Activated CD4-positive, alpha-beta T cell treated with anti-CD3 and anti-CD28 coated beads for 4 hours (primary cell): ENCODE measurements around the gene NR2C2AP.
"Not testable (repeated sequence)": the region's sequence is repeated elsewhere in the genome, so short reads cannot be mapped to it uniquely, and the experiment has no call there.

Source experiments
- DNase-seq, 2 donors: peaks; one replicate each; pipeline ENCODE4 v3.0.0-alpha.2; 2020

NR2C2AP gene

GRCh38 chr19:19179548-19180441, 23.4 kb downstream of the NR2C2AP start:
- DNase-seq, result no peak

DNA sequence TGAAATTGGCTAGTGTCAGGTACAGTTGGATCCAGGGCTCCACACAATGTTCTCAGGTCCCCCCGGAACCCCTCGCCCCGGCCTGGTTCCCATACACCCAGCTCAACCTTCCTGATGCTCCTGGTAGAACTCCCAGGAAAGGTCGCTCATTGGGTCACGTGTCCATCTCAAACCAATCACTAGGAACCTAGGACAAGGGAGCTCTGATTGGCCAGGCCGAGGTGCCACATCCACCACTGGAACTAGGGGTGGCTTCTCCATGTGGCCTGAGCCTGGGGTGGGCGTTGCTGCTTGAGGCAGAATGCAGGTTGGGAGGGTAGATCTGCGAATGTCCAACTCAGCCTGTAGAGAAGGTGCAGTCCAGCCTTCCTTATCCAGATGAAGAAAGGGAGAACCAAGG, 26.3 kb downstream of the NR2C2AP start:
- no peak for DNase-seq

- DNase-seq, result not testable (repeated sequence)
These were observed 30.0 kb downstream of the NR2C2AP start for GRCh38 chr19:19173243-19173642.

GRCh38 chr19:19171821-19172532, 31.2 kb downstream of the NR2C2AP start:
- DNase-seq, result no peak

DNA sequence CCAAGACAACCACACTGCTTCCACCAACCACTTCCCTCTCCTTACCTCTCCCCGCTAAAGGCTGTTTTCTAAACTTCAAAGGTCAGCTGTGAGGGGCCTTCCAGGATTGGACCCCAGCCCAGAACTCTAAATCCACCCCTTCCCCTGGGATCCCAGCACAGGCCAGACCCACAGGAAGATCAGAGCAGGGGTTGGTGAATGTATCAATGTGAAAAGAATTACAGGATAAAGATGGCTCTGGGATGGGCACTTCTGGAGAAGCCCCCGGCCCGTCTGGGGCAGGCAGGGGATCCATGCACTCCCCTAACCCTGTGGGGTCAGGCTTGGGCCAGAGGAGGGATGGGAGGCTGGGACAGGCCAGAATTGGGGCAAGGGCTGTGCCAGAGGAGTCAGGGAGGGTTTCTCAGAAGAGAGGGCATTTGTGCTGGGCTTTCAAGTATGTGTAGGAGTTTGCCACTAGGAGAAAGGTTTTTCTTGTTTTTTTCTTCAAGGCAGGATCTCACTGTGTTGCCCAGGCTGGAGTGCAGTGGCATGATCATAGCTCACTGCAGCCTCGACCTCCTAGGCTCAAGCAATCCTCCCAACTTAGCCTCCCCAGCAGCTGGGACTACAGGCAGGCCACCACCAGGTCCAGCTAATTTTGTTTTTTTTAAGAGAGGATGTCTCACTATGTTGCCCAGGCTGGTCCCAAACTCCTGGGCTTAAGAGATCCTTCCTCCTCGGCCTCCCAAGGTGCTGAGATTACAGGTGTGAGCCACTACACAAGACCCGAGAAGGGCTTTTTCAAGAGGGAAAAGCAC, 32.1 kb downstream of the NR2C2AP start:
- DNase-seq, result no peak

DNA sequence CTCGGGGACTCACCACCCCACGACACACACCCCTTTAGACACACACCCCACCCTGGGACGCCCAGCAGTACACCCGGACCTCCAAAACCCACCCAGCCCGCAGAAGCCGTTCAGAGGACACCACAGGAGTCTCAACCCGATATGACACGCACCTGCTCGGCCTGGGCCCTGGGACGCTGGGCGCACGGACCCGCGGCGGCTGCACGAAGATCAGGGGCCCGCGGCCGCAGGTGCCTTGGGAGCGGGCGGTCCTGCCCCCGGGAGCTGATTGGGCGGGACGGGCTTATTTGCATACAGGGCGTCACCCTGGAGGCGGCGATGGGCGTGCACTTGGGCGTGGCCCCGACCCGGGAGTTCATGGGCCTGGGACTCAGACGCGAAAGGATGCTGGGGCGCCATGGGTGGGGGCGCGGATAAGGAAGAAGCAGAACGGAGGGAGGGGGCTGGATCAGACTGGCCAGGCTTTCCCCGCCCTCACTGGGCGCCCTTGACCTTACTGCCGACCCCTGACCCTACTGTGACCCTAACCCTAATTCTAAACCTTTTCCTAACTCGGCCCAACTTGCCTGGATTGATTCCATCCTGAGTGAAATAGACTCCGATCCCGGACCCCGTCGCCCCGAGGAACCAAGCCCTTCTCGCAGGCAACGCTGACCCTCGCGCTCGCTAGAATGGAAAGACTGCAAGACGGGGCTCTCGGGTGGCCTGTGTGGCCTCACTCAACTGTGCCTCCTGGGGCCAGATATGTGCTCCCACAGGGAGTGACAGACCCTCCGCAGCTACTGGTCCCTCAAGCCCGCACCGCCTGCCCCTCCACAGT, 33.0 kb downstream of the NR2C2AP start, which contains the start of gene MEF2B:
MEF2B (minus strand) TSS at position 211 of the 820 bp plus-strand sequence. CDS start 19,528 bp downstream, outside the sequence.
- peak; percentile 69 to 70 for DNase-seq

GRCh38 chr19:19169236-19170052, 33.8 kb downstream of the NR2C2AP start:
- no peak for DNase-seq

DNA sequence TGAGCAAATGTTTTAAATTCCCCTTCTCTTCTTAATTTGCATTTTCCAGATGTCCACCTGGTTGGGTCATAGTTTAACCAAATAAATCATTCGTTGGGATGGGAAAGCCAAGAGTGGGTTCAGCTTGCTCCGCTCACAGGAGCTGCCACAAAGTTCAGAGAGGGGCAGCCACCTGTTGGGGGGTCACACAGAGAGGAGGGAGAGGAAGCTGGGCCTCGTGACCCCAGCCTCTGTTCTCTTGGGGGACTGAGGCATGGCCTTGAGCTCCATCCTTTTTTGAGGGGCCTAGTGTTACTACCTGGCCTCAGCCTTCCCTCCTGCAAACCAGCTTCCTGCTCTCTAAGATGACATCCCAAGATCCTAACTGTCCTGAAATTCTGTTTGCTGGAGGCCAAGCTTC, 35.6 kb downstream of the NR2C2AP start:
- DNase-seq, result no peak

DNA sequence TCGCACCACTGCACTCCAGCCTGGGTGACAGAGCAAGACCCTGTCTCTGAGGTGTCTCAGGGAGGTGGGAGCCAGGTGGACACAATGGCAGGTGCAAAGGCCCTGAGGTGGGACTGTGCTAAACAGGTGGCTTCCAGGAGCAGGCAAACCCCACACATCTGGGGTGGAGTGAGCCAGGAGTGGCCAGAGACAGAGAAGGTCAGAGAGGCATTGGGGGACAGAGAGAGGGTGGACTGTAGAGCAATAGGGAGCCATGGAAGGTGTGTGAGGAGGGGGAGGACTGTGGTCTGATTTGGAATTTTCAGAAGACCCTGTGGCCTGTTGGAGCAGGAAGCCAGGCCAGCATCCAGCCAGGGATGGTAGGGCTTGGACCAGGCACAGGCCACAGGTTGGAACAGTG, 37.8 kb downstream of the NR2C2AP start:
- DNase-seq, result no peak

GRCh38 chr19:19162495-19162894, 40.7 kb downstream of the NR2C2AP start:
- DNase-seq, result no peak

GRCh38 chr19:19160461-19161035, 42.7 kb downstream of the NR2C2AP start:
- no peak for DNase-seq

DNA sequence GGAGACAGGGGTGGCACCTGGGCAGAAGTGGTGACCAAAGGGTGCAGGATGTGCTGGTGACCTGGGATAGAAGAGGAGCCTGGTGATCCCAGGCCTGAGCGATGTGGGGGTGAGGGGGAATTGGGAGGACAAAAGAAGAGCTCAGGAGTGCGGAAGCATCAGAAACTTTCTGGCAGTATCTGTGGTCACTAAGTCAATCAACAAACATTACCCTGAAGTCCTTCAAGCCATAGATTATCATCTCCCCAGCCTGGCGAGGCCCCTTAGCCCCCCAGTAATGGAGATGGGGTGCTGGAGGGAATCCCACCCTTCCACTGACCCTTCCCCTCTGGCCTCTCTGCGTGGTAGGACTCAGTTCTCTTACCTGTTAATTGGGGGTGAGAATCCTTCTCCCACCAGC, 43.7 kb downstream of the NR2C2AP start:
- no peak for DNase-seq

- DNase-seq, result no peak
These were observed 45.4 kb downstream of the NR2C2AP start for GRCh38 chr19:19157808-19158207.

- DNase-seq, result no peak
These were observed 47.6 kb downstream of the NR2C2AP start for GRCh38 chr19:19155495-19156219.

- DNase-seq, result no peak
These were observed 48.3 kb downstream of the NR2C2AP start for GRCh38 chr19:19154768-19155494.

DNA sequence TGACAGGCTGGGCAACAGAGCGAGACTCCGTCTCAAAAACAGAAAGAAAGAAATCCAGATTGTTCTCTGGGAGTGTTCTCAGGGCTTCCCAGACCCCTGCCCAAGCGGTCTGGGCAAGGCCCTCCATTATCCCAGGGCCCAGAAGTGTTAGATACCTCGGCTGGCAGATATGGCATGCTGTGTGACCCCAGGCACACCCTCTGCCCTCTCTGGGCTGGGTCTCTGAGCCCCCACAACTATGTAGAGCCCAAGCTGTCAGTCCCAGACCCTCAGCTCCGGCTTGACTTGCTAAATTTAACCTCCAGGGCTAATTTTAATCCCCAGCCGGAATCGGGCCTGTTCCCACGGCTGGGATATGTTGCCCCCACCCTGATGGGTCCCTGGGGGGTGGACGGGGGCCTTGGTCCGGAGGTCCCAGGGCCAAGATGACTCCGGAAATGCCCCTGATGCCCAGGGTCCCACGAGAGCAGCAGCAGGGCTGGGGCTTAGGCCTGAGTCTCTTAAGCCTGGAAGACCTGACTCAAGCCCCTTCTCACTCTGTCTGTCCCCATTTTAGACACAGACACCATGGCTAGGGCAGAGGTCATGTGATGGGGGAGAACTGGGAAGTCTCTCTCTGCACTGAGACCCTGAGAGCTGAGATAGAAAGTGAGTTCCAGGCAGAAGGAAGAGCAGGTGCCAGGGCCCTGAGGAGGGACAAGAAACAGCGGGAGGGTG, 50.4 kb downstream of the NR2C2AP start:
- no peak for DNase-seq

- DNase-seq, result no peak
These were observed 51.8 kb downstream of the NR2C2AP start for GRCh38 chr19:19151418-19151817.
